Dedifferentiated amniotic fluid mesenchymal stem cell (primary cell): ENCODE data around the gene ARRB1.
"Not testable (repeated sequence)": the region's sequence is repeated elsewhere in the genome, so short reads cannot be mapped to it uniquely, and the experiment has no call there.

Source experiments
- DNase-seq: peaks from one replicate; pipeline ENCODE4 v3.0.0-alpha.2; 2016; ENCODE audit errors: extremely low spot score

The ARRB1 gene

GRCh38 chr11:75324189-75324588, 27.3 kb downstream of the ARRB1 start:
- no peak for DNase-seq

- DNase-seq: no peak
These were observed 27.9 kb downstream of the ARRB1 start for GRCh38 chr11:75323609-75324008.

GRCh38 chr11:75320643-75321042, 30.8 kb downstream of the ARRB1 start:
- no peak for DNase-seq

GRCh38 chr11:75320046-75320618, 31.3 kb downstream of the ARRB1 start:
- no peak for DNase-seq

- DNase-seq: no peak
These were observed 32.2 kb downstream of the ARRB1 start for GRCh38 chr11:75319035-75319877.

GRCh38 chr11:75317446-75318122, 33.9 kb downstream of the ARRB1 start:
- DNase-seq: no peak

GRCh38 chr11:75315439-75315805, 36.0 kb downstream of the ARRB1 start:
- DNase-seq: no peak

GRCh38 chr11:75314771-75315438, 36.6 kb downstream of the ARRB1 start:
- no peak for DNase-seq

- no peak for DNase-seq
These were observed 37.8 kb downstream of the ARRB1 start for GRCh38 chr11:75313513-75314272.

GRCh38 chr11:75312346-75312745, 39.1 kb downstream of the ARRB1 start:
- no peak for DNase-seq

- no peak for DNase-seq
These were observed 39.6 kb downstream of the ARRB1 start for GRCh38 chr11:75311858-75312288.

- DNase-seq: no peak
These were observed 42.5 kb downstream of the ARRB1 start for GRCh38 chr11:75308986-75309385.

GRCh38 chr11:75308116-75308515, 43.3 kb downstream of the ARRB1 start:
- no peak for DNase-seq

GRCh38 chr11:75307058-75307457, 44.4 kb downstream of the ARRB1 start:
- DNase-seq: no peak

- DNase-seq: no peak
These were observed 44.9 kb downstream of the ARRB1 start for GRCh38 chr11:75306529-75306928.

GRCh38 chr11:75305993-75306392, 45.5 kb downstream of the ARRB1 start:
- DNase-seq: no peak

- no peak for DNase-seq
These were observed 46.0 kb downstream of the ARRB1 start for GRCh38 chr11:75305452-75305851.

GRCh38 chr11:75304941-75305340, 46.5 kb downstream of the ARRB1 start:
- DNase-seq: not testable (repeated sequence)

- DNase-seq: no peak
These were observed 47.8 kb downstream of the ARRB1 start for GRCh38 chr11:75303544-75304224.

GRCh38 chr11:75302371-75302770, 49.1 kb downstream of the ARRB1 start:
- DNase-seq: no peak
